RWPE2 (cell line): ENCODE data around the gene SALL3.

Source experiments
- ATAC-seq: fragments of 200-7000 bp; cut with Tn5 transposase; 3 replicates; pipeline ENCODE4 v1.9.1; 2021; ENCODE audit warnings: low read depth
- DNase-seq: peaks from one replicate; pipeline ENCODE4 v3.0.0-alpha.2; 2020; ENCODE audit warnings: low spot score
- H3K27ac ChIP-seq: fragments of 450-650 bp; 2 replicates; pipeline ENCODE4 v1.5.1; 2017; ENCODE audit warnings: mild to moderate bottlenecking; ENCODE audit not compliant: poor library complexity, severe bottlenecking
- H3K27me3 ChIP-seq: fragments of 250-450 bp; sonication (Bioruptor Pico); 2 replicates; pipeline ENCODE4 v1.5.1; 2021; ENCODE audit warnings: mild to moderate bottlenecking, moderate library complexity; ENCODE audit not compliant: insufficient read depth, poor library complexity, severe bottlenecking
- H3K36me3 ChIP-seq: fragments of 250-450 bp; sonication (Bioruptor Pico); 2 replicates; pipeline ENCODE4 v1.5.1; 2020; ENCODE audit warnings: low read depth, mild to moderate bottlenecking, moderate library complexity
- H3K4me1 ChIP-seq: fragments of 250-450 bp; sonication (Bioruptor Pico); 2 replicates; pipeline ENCODE4 v1.5.1; 2021; ENCODE audit warnings: mild to moderate bottlenecking, moderate library complexity; ENCODE audit not compliant: insufficient read depth, poor library complexity, severe bottlenecking
- H3K4me3 ChIP-seq: fragments of 250-450 bp; sonication (Bioruptor Pico); 2 replicates; pipeline ENCODE4 v1.5.1; 2021; ENCODE audit warnings: mild to moderate bottlenecking, moderate library complexity; ENCODE audit not compliant: severe bottlenecking
- H3K9me3 ChIP-seq: fragments of 250-450 bp; sonication (Bioruptor Pico); 2 replicates; pipeline ENCODE4 v1.5.1; 2021; ENCODE audit warnings: mild to moderate bottlenecking, moderate library complexity; ENCODE audit not compliant: severe bottlenecking
- TF ChIP-seq, protein P1 (sequence below): fragments of 450-650 bp; IDR thresholded peaks from one replicate; pipeline ENCODE4 v1.5.1; 2017; ENCODE audit warnings: mild to moderate bottlenecking, moderate library complexity; ENCODE audit not compliant: poor library complexity, severe bottlenecking

Gene SALL3

GRCh38 chr18:78945628-78946027 lies 34.0 kb upstream of the SALL3 start:
- TF ChIP-seq, protein P1, sequence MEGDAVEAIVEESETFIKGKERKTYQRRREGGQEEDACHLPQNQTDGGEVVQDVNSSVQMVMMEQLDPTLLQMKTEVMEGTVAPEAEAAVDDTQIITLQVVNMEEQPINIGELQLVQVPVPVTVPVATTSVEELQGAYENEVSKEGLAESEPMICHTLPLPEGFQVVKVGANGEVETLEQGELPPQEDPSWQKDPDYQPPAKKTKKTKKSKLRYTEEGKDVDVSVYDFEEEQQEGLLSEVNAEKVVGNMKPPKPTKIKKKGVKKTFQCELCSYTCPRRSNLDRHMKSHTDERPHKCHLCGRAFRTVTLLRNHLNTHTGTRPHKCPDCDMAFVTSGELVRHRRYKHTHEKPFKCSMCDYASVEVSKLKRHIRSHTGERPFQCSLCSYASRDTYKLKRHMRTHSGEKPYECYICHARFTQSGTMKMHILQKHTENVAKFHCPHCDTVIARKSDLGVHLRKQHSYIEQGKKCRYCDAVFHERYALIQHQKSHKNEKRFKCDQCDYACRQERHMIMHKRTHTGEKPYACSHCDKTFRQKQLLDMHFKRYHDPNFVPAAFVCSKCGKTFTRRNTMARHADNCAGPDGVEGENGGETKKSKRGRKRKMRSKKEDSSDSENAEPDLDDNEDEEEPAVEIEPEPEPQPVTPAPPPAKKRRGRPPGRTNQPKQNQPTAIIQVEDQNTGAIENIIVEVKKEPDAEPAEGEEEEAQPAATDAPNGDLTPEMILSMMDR = no peak
- DNase-seq = no peak
- Histone ChIP-seq H3K36me3 (no peaks in the 10 kb centered on the region), H3K9me3 (no peaks in the 10 kb centered on the region), H3K27me3 (peaks cover 4% of the 10 kb centered on the region), H3K4me3 (no peak overlapping the region), H3K4me1 (no peaks in the 10 kb centered on the region), H3K27ac (no peak overlapping the region)
- ATAC-seq = no peak

DNA sequence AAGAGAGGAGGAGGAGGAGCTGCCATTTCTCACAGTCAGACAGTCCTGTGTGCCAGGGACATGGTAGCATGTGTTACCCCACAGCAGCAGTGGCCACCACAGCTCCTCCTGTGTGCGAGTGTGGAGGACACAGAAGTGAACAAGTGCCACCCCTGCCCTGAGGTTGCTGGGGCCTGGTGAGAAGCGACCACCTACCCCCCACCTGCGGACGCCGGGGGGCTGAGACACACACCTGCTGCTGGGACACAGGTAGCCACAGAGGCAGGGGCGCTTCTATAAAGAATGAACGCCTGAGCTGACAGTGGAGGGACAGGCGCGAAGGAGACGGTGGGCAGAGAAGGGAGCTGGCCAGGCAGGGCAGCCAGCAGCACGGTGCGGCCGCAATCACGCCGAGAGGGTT lies 32.3 kb upstream of the SALL3 start:
- DNase-seq (no peak), ATAC-seq (no peak)
- Histone ChIP-seq H3K9me3 (no peaks in the 10 kb centered on the region), H3K27me3 (peaks cover 4% of the 10 kb centered on the region), H3K27ac (no peak overlapping the region), H3K4me3 (no peak overlapping the region), H3K4me1 (no peaks in the 10 kb centered on the region), H3K36me3 (no peaks in the 10 kb centered on the region)
- TF ChIP-seq, protein P1 = no peak

GRCh38 chr18:78948221-78948620 lies 31.4 kb upstream of the SALL3 start:
- Histone ChIP-seq H3K4me3 (no peak overlapping the region), H3K27ac (no peak overlapping the region), H3K27me3 (peaks cover 4% of the 10 kb centered on the region), H3K9me3 (no peaks in the 10 kb centered on the region), H3K36me3 (no peaks in the 10 kb centered on the region), H3K4me1 (no peaks in the 10 kb centered on the region)
- TF ChIP-seq, protein P1 = no peak
- DNase-seq = no peak
- no peak for ATAC-seq

GRCh38 chr18:78948707-78949106 lies 30.9 kb upstream of the SALL3 start:
- H3K4me1 ChIP-seq = no peaks in the 10 kb centered on the region
- no peaks in the 10 kb centered on the region for H3K9me3 ChIP-seq
- no peak overlapping the region for H3K27ac ChIP-seq
- no peaks in the 10 kb centered on the region for H3K36me3 ChIP-seq
- no peak for ATAC-seq
- no peak overlapping the region for H3K4me3 ChIP-seq
- TF ChIP-seq, protein P1 = no peak
- H3K27me3 ChIP-seq = peaks cover 4% of the 10 kb centered on the region
- no peak for DNase-seq

DNA sequence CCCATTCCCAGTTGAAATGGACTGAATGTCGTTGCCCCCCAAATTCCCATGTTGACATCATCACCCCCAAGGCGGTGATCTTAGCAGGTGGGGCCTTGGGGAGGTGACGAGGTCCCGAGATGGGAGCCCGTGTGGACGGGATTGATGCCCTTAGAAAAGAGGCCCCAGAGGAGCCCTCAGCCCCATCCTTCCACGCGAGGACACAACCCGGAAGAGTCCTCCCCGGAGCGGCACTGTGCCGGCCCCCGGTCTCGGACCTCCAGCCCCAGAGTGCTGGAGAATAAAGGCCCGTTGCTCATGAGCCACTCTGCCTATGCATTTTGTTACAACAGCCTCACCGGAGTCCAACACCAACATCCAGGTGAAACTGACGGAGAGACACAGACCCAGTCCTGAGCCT lies 30.4 kb upstream of the SALL3 start:
- DNase-seq (no peak), ATAC-seq (no peak)
- TF ChIP-seq, protein P1 = no peak
- Histone ChIP-seq H3K36me3 (no peaks in the 10 kb centered on the region), H3K27ac (no peak overlapping the region), H3K9me3 (no peaks in the 10 kb centered on the region), H3K4me1 (no peaks in the 10 kb centered on the region), H3K4me3 (no peak overlapping the region), H3K27me3 (peaks cover 4% of the 10 kb centered on the region)
